ENCODE measurements around the gene MBNL1.

Gene MBNL1

DNA sequence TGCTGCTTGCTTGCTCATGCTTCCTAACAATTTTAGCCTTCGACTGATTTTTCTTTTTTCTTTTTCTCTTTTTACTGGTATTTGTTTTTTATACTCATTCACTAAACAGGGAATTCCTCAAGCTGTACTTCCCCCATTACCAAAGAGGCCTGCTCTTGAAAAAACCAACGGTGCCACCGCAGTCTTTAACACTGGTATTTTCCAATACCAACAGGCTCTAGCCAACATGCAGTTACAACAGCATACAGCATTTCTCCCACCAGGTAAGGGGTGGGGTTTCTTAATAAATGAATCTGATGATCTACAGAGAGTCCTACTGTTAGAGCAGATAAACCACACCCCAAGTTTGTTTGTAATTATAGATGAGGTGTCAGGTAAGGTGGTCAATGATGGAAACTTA, 178.8 kb downstream of the MBNL1 start:
- TF ChIP-seq ZNF529 (tag by site-specific recombination; IDR thresholded peaks at IDR 0.05; ENCODE audit: insufficient replicate concordance) = no peak
- TF ChIP-seq, protein P1, sequence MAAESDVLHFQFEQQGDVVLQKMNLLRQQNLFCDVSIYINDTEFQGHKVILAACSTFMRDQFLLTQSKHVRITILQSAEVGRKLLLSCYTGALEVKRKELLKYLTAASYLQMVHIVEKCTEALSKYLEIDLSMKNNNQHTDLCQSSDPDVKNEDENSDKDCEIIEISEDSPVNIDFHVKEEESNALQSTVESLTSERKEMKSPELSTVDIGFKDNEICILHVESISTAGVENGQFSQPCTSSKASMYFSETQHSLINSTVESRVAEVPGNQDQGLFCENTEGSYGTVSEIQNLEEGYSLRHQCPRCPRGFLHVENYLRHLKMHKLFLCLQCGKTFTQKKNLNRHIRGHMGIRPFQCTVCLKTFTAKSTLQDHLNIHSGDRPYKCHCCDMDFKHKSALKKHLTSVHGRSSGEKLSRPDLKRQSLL (tag by site-specific recombination; IDR thresholded peaks at IDR 0.05) = no peak
- no peak for TF ChIP-seq ZNF391 (tag by site-specific recombination; IDR thresholded peaks at IDR 0.05; ENCODE audit: borderline replicate concordance, low read depth)
- TF ChIP-seq OSR2 (tag by site-specific recombination; IDR thresholded peaks at IDR 0.05) = no peak
- TF ChIP-seq ZNF302 (tag by site-specific recombination; IDR thresholded peaks at IDR 0.05; ENCODE audit: low read depth) = no peak
- TF ChIP-seq ZNF658 (tag by site-specific recombination; IDR thresholded peaks at IDR 0.05) = no peak
- TF ChIP-seq, protein P2, sequence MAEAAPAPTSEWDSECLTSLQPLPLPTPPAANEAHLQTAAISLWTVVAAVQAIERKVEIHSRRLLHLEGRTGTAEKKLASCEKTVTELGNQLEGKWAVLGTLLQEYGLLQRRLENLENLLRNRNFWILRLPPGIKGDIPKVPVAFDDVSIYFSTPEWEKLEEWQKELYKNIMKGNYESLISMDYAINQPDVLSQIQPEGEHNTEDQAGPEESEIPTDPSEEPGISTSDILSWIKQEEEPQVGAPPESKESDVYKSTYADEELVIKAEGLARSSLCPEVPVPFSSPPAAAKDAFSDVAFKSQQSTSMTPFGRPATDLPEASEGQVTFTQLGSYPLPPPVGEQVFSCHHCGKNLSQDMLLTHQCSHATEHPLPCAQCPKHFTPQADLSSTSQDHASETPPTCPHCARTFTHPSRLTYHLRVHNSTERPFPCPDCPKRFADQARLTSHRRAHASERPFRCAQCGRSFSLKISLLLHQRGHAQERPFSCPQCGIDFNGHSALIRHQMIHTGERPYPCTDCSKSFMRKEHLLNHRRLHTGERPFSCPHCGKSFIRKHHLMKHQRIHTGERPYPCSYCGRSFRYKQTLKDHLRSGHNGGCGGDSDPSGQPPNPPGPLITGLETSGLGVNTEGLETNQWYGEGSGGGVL (tag by site-specific recombination; IDR thresholded peaks at IDR 0.05) = no peak
- TF ChIP-seq ZNF366 (tag by site-specific recombination; conservative IDR thresholded peaks at IDR 0.05) = no peak
- no peak for TF ChIP-seq ZNF48 (tag by site-specific recombination; IDR thresholded peaks at IDR 0.05)
- TF ChIP-seq HOXA7 (CRISPR knock-in tag; IDR thresholded peaks at IDR 0.05; ENCODE audit: borderline replicate concordance) = no peak
- TF ChIP-seq ZXDB (tag by site-specific recombination; IDR thresholded peaks at IDR 0.05) = no peak
- no peak for TF ChIP-seq ZNF138 (tag by site-specific recombination; IDR thresholded peaks at IDR 0.05; ENCODE audit: borderline replicate concordance)
- no peak for TF ChIP-seq SCRT1 (tag by site-specific recombination; IDR thresholded peaks at IDR 0.05; ENCODE audit: borderline replicate concordance)
- no peak for TF ChIP-seq ZNF76 (tag by site-specific recombination; IDR thresholded peaks at IDR 0.05; ENCODE audit: borderline replicate concordance, low read depth)
- TF ChIP-seq ZNF521 (tag by site-specific recombination; IDR thresholded peaks at IDR 0.05) = no peak
- no peak for TF ChIP-seq ZNF23 (tag by site-specific recombination; IDR thresholded peaks at IDR 0.05; ENCODE audit: borderline replicate concordance)
- no peak for TF ChIP-seq MEIS1 (CRISPR knock-in tag; IDR thresholded peaks at IDR 0.05; ENCODE audit: borderline replicate concordance)
- ChIA-PET CTCF (interaction anchor here (1.3 kb wide), 1 partner anchor 375 kb away, joined by 6 read pairs; no protein-coding TSS in a partner anchor), POLR2A (interaction anchor here (0.7 kb wide), 1 partner anchor 10 kb away, joined by 3 read pairs; no protein-coding TSS in a partner anchor)
- H3K9me3 ChIP-seq (ENCODE audit: control insufficient read depth, insufficient read depth, low read depth, low read length) = no peaks in the 10 kb centered on the region
- H3K4me1 ChIP-seq (ENCODE audit: control insufficient read depth, insufficient read depth, low read length) = no peaks in the 10 kb centered on the region
- peaks cover 0 to 21% of the 10 kb centered on the region in 2 experiments; a peak in 1 of 3 replicates for H3K36me3 ChIP-seq (ENCODE audit: control insufficient read depth in 2 of 2, insufficient read depth in 1 of 2, low read length in 2 of 2)
- no peak overlapping the region for H3K4me3 ChIP-seq (ENCODE audit: low read depth, low read length)
- no peak overlapping the region for H3K27ac ChIP-seq (ENCODE audit: extremely low read depth, low read depth, low read length)

DNA sequence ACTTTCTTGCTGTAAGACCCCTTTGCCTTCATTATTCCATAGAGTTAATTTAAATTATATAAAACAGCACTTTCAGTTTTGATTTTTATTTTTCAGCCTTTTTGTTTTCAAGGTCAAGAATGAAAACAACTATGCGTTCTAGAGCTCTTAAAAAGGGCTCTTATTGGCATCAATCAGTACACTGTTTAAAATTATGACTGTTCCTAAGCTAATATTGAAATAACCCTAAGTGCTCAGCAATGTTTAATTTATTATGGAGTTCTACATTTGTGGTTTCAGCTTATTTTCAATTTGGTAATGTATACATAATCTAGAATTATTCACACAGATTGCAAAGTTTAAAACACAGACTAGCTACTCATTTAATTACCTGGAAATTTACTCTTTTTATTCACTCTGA, 179.4 kb downstream of the MBNL1 start:
- H3K27ac ChIP-seq (ENCODE audit: extremely low read depth, low read depth, low read length) = no peak overlapping the region
- H3K36me3 ChIP-seq (ENCODE audit: control insufficient read depth in 2 of 2, insufficient read depth in 1 of 2, low read length in 2 of 2) = peaks cover 0 to 23% of the 10 kb centered on the region in 2 experiments; a peak in 1 of 3 replicates
- POLR2A ChIA-PET = no interaction called here
- CTCF ChIA-PET = interaction anchor here (1.2 to 1.7 kb wide), 3 partner anchors 24 to 376 kb away, joined by 3 to 6 read pairs (median 5); no protein-coding TSS in a partner anchor
- no peaks in the 10 kb centered on the region for H3K9me3 ChIP-seq (ENCODE audit: control insufficient read depth, insufficient read depth, low read depth, low read length)
- TF ChIP-seq ZNF16 (tag by site-specific recombination; IDR thresholded peaks at IDR 0.05; ENCODE audit: low read depth) = no peak
- no peak for TF ChIP-seq ZNF571 (tag by site-specific recombination; IDR thresholded peaks at IDR 0.05)
- TF ChIP-seq ZNF174 (tag by site-specific recombination; IDR thresholded peaks at IDR 0.05) = no peak
- no peak for TF ChIP-seq BCL11B (tag by site-specific recombination; IDR thresholded peaks at IDR 0.05; ENCODE audit: low read depth)
- no peak for TF ChIP-seq ZFP69B (tag by site-specific recombination; IDR thresholded peaks at IDR 0.05)
- no peak for TF ChIP-seq GFI1B (tag by site-specific recombination; IDR thresholded peaks at IDR 0.05)
- no peak for TF ChIP-seq KLF16 (tag by site-specific recombination; IDR thresholded peaks at IDR 0.05)
- no peak for TF ChIP-seq ZNF544 (tag by site-specific recombination; IDR thresholded peaks at IDR 0.05)
- TF ChIP-seq EGR2 (tag by site-specific recombination; IDR thresholded peaks at IDR 0.05; ENCODE audit: low read depth) = no peak
- no peak for TF ChIP-seq ZNF549 (tag by site-specific recombination; IDR thresholded peaks at IDR 0.05)
- TF ChIP-seq, protein P2 (tag by site-specific recombination; IDR thresholded peaks at IDR 0.05) = no peak
- TF ChIP-seq, protein P3, sequence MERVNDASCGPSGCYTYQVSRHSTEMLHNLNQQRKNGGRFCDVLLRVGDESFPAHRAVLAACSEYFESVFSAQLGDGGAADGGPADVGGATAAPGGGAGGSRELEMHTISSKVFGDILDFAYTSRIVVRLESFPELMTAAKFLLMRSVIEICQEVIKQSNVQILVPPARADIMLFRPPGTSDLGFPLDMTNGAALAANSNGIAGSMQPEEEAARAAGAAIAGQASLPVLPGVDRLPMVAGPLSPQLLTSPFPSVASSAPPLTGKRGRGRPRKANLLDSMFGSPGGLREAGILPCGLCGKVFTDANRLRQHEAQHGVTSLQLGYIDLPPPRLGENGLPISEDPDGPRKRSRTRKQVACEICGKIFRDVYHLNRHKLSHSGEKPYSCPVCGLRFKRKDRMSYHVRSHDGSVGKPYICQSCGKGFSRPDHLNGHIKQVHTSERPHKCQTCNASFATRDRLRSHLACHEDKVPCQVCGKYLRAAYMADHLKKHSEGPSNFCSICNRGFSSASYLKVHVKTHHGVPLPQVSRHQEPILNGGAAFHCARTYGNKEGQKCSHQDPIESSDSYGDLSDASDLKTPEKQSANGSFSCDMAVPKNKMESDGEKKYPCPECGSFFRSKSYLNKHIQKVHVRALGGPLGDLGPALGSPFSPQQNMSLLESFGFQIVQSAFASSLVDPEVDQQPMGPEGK (tag by site-specific recombination; IDR thresholded peaks at IDR 0.05) = no peak
- no peak for TF ChIP-seq ZNF501 (tag by site-specific recombination; IDR thresholded peaks at IDR 0.05)
- TF ChIP-seq ZSCAN16 (tag by site-specific recombination; IDR thresholded peaks at IDR 0.05) = no peak
- H3K4me1 ChIP-seq (ENCODE audit: control insufficient read depth, insufficient read depth, low read length) = no peaks in the 10 kb centered on the region
- no peak overlapping the region for H3K4me3 ChIP-seq (ENCODE audit: low read depth, low read length)

Data from HEK293 (cell line).